Motor neuron (in vitro differentiated cells): ENCODE data around the gene NBPF1. TPM values are rescaled to one million over a fixed set of nuclear protein-coding genes. Genes with fewer than 3 reads are reported as not detected.
"Not testable (repeated sequence)": the region's sequence is repeated elsewhere in the genome, so short reads cannot be mapped to it uniquely, and the experiment has no call there.

ENCODE experiments used
- ATAC-seq, 8 experiments: fragments of 200-7000 bp; cut with Tn5 transposase; replicated peaks in 6 of 8; 2 replicates each; pipeline ENCODE4 v1.8.0; 2021; ENCODE audit warnings: mild to moderate bottlenecking in 8 of 8, moderate library complexity in 8 of 8
- H3K27ac ChIP-seq, 2 donors: fragments of 250-450 bp; sonication (Bioruptor Pico); 2 replicates each; pipeline ENCODE4 v1.9.0; 2021; ENCODE audit warnings: antibody characterized with exemption in 2 of 2, mild to moderate bottlenecking in 2 of 2, moderate library complexity in 1 of 2
- H3K4me1 ChIP-seq, 2 donors: fragments of 250-450 bp; sonication (Bioruptor Pico); replicated peaks in 1 of 2; 2 replicates each; pipeline ENCODE4 v1.6.1; 2021; ENCODE audit warnings: antibody characterized with exemption in 2 of 2, mild to moderate bottlenecking in 2 of 2, moderate library complexity in 1 of 2
- H3K4me3 ChIP-seq, 5 donors: fragments of 250-450 bp; sonication (Bioruptor Pico); 2 replicates each; pipeline ENCODE4 v1.9.0; 2021; ENCODE audit warnings: antibody characterized with exemption in 5 of 5, mild to moderate bottlenecking in 5 of 5, moderate library complexity in 4 of 5
- WGBS, 10 experiments: fragments of 450-650 bp; shearing (Covaris generic); methylation state at CpG; one replicate each; pipeline ENCODE4 v1.0.0; 2022; 5-methylcytosine and 5-hydroxymethylcytosine counted together
- in situ Hi-C, 9 experiments: fragments of 400-800 bp; cut with MboI; loops; one replicate each; pipeline ENCODE4 v1.15.0; 2021; ENCODE audit warnings: low sequenced_read_pairs in 9 of 9, low pct_unique_long_range_greater_than_20kb in 2 of 9; ENCODE audit not compliant: unreplicated experiment in 9 of 9
- total RNA-seq, 8 experiments: library from RNA; unstranded; fragments of 300-600 nt; gene quantifications; 2 replicates each; pipeline versions ENCODE4 v1.2.3 to v1.2.4, GENCODE V29; 2022

Gene NBPF1
- total RNA-seq, 8 experiments from 2014 or later, result 24.4 to 73.3 (median 37.4) TPM

DNA sequence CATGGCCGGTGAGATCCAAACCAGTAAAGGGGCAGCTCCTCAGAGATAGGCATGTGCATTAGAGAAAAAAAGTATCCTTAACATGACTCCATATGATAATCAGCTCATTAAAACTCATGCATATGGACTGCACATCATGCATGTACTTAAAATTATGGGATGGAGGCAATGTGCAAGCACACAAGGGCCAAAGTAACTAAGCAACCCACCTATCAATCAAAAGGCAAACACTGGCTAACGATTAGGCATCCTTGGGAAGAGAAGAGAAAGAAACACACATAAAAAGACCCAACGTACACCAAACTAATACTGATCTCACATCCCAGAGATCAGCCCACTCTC, 94.5 kb downstream of the NBPF1 start:
- in situ Hi-C loops, result loop anchor here in 1 of 9 experiments (25.0 kb wide), 1 partner anchor 118 kb away; no protein-coding TSS in a partner anchor
- WGBS, 10 experiments, result 0 to 88% (median 44%) methylated on average over 1 to 3 of the region's 3 CpGs; no CpG with 5 or more reads in 2 of the 10 experiments
- not testable (repeated sequence) for H3K27ac ChIP-seq, H3K4me1 ChIP-seq, H3K4me3 ChIP-seq
- ATAC-seq, result peak in 1 of 8 experiments; percentile 45

DNA sequence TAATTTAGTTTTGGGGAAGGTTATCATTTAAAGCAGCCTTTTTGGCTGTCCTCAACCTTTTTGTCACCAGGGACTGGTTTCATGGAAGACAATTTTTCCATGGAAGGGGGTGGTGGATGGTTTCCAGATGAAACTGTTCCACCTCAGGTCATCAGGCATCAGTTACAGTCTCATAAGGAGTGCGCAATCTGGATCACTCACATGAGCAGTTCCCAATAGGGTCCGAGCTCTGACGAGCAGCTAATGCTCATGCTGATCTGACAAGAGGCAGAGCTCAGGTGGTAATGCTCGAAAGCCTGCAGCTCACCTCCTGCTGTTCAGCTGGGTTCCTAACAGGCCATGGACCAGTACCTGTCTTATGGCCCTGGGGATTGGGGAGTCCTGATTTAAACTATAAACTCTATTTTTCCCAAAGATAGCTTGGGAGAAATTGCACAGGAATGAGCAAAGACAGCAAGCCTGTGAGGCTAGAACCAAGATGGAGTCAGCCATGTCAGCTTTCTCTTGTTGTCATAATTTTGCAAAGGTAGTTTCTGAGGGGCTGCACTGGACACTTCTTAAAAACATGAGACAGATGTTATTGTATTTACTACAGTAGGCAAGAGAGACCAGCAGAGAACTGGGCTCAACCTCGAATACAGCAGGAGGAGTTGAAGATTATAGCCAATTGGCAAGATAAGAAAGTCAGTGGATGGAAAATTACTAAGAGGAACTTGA, 96.5 kb downstream of the NBPF1 start:
- ATAC-seq, H3K4me3 ChIP-seq, H3K27ac ChIP-seq, H3K4me1 ChIP-seq: not testable (repeated sequence)
- WGBS, 10 experiments, result 17 to 80% (median 46%) methylated on average over 1 of the region's 5 CpGs; no CpG with 5 or more reads in 4 of the 10 experiments
- in situ Hi-C loops, result loop anchor here in 1 of 9 experiments (25.0 kb wide), 1 partner anchor 120 kb away; no protein-coding TSS in a partner anchor

DNA sequence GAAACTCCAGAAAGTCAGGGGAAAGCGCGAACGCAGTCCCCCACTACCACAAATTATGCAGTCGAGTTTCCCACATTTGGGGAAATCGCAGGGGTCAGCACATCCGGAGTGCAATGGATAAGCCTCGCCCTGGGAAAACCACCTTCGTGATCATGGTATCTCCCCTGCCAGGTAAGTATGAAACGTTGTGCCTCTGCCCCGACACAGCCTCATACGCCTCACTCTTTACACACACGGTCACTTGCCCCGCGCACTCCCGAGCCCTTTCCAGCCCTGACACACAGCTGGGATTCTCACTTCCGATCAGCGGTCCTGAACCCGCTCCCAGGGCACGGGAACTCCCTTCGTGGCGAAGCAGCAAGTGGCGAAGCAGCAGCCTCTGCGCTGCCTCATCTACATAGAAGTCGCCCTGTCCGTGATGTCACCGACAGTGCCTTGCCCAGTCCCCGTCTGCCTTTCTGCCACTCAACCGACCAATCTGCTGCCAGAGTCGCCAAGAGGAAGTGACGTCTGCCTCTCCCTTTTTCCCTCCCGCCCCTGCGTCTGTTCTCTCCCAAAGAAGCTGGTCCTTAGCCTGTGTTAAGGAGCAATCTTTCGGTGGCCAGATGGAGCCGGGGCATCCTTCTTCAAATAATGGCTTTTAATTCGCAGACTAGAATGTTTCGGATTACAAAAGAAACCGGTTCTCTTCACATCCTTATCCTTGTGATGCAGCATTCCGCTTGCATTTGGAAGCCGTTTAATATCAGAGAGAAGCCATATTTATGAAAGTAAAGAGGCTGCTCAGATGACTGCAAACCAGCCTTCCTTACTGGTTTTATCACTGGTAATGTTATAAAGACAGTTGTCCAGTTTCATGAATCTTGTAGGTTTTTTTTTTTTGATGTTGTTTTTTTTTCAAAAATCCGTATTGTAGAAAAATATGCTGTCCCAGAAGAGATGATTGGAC, 99.0 kb downstream of the NBPF1 start, which contains the start of gene RNU1-1:
RNU1-1 (minus strand) TSS at position 179 of the 949 bp plus-strand sequence.
- in situ Hi-C loops, result loop anchor here in 1 of 9 experiments (25.0 kb wide), 1 partner anchor 123 kb away; no protein-coding TSS in a partner anchor
- peak within 1 kb of the TSS; percentile 37 to 75 (median 45) for H3K4me3 ChIP-seq
- WGBS, 10 experiments, result 0 to 10% methylated on average over 2 to 3 of the region's 40 CpGs; no CpG with 5 or more reads in 8 of the 10 experiments
- peak within 1 kb of the TSS; percentile 100 for H3K27ac ChIP-seq
- ATAC-seq, result peak; percentile 16 to 48 (median 36)
- H3K4me1 ChIP-seq, result not testable (repeated sequence)

- in situ Hi-C loops, result loop anchor here in 1 of 9 experiments (25.0 kb wide), 1 partner anchor 124 kb away; no protein-coding TSS in a partner anchor
- H3K4me1 ChIP-seq, result not testable (repeated sequence)
- Histone ChIP-seq H3K27ac (peak overlapping the region in 1 of 2 donors; percentile 63), H3K4me3 (peak overlapping the region in 3 of 5 donors; percentile 13 to 18 (median 16))
- no CpG with 5 or more reads among the region's 26 CpGs for WGBS, 10 experiments
- ATAC-seq, result peak; percentile 98 to 100 (median 99)
Observed at GRCh38 chr1:16513412-16514106, 99.8 kb downstream of the NBPF1 start.

GRCh38 chr1:16512624-16513411, 100.5 kb downstream of the NBPF1 start:
- ATAC-seq, result peak in 1 of 8 experiments; percentile 13
- Histone ChIP-seq H3K27ac (peak overlapping the region in 1 of 2 donors; percentile 63), H3K4me3 (peak overlapping the region in 2 of 5 donors; percentile 13 to 18)
- H3K4me1 ChIP-seq, result not testable (repeated sequence)
- in situ Hi-C loops, result loop anchor here in 1 of 9 experiments (25.0 kb wide), 1 partner anchor 124 kb away; no protein-coding TSS in a partner anchor
- WGBS, 10 experiments, result 93 to 100% (median 100%) methylated on average over 1 to 3 of the region's 15 CpGs; no CpG with 5 or more reads in 7 of the 10 experiments

Other genes starting within 250 kb of the NBPF1 start
- 10 to 100 TPM; 37.9 to 82.0 (median 53.0) TPM for gene SZRD1, start 246.3 kb downstream of the NBPF1 start, total RNA-seq
- under 1 TPM in 5 of 8 experiments, not detected in 3; 0.07 to 0.47 (median 0.11) TPM for gene SPATA21, start 176.1 kb downstream of the NBPF1 start, total RNA-seq
- 10 to 100 TPM; 23.9 to 77.3 (median 47.2) TPM for gene NECAP2, start 172.8 kb downstream of the NBPF1 start, total RNA-seq
- gene RNU1-1, start 99.3 kb downstream of the NBPF1 start, total RNA-seq, result over 10,000 TPM in 1 of 8 experiments, 1,000 to 10,000 TPM in 7; 2,521 to 14,174 (median 6,483) TPM
- over 10,000 TPM in 1 of 8 experiments, 1,000 to 10,000 TPM in 7; 2,521 to 14,174 (median 6,483) TPM for gene RNU1-3, start 53.4 kb upstream of the NBPF1 start, total RNA-seq
- over 10,000 TPM; 10,501 to 35,099 (median 17,750) TPM for gene RNU1-4, start 127.0 kb upstream of the NBPF1 start, total RNA-seq